Measurements from ENCODE around the gene STARD3.

The STARD3 gene

GRCh38 chr17:39673335-39674081, 36.6 kb downstream of the STARD3 start:
- no peak for DNase-seq

- DNase-seq, result no peak
Measured at GRCh38 chr17:39674179-39674578, 37.2 kb downstream of the STARD3 start.

DNA sequence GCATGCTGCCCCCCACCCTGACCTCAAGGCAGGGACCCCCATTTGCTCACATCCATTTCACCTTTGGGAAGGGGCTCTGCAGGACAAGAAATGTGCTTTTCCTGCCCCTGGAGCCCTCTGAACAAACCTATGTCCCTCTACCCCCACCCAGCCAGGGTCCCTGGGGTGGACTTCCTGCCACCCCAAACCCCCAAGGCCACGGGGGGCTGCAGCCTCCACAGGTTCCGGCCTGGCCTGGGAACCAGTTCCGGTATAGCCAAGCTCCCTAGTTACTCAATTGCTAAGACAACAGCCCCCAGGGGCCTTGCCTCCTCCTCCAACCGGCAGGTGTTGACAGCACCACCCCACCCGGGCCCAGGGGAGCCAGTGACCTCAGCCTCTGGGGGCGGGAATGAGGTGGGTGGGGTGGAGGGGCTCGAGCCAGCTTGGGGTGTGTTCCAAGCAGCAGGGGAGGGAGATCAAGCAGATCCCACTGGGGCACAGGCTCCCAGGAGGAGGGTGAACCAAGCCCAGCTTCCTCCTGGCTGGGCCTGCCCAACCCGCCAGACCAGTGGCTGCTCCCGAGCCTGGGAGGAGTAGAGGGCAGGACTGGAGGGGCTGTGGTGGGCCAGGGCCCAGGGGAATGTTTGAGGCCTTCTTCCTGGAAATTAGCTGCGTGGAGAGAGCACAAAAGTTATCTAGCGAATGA, 37.9 kb downstream of the STARD3 start:
- peak; percentile 86 for DNase-seq

DNA sequence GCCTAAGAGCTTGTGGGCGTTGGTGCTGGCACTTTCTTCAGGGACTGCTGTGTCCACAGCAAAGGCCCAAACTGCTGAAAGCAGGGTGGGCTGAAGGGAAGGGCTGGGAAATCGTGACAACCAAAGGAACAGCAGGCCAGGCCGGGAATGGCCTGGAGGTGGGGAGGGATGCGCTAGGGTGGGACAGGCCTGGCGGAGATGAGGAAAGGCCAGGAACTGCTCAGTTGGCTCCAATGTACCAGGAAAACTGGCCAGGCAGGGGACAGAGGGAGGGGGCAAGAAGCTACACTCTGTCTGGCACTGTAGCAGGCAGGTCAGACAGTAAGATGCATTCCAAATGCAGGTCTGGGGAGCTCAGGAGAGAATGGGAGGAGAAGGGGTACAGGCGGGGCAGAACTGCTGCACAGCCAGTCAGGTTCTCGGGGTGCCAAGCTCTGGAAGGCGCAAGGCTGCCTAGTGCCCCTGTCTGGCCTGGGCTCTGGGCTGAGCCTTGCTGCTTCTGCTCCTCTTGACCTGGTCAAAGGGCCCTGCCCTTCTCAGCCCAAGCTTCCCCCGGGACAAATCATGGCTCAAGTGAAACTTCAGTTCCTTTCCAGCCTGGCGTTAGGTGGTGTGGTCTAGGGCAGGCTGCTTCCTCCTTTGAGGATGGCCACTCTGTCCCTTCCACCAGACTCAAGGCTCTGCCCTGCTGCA, 38.6 kb downstream of the STARD3 start:
- DNase-seq, result no peak

- DNase-seq, result peak; percentile 84
Measured at GRCh38 chr17:39676198-39676819, 39.4 kb downstream of the STARD3 start.

DNA sequence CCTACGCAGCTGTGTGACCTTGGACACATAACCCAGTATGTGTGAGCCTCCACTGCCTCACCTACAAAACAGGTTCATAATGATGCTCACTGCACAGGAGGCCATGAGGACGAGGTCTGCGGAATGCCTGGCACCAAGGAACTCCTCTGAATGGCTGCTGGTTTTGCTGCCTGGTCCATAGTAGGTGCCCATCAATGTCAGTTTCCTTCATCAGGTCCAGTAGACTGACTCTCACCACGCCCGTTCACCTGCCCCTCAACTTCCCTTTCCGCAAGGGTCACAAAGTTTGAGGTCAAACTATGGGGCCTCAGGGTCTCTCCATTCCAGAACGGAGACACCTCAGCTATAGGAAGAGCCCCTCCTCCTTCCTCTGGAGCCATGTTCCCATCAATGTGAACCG, 40.1 kb downstream of the STARD3 start:
- DNase-seq, result no peak

DNA sequence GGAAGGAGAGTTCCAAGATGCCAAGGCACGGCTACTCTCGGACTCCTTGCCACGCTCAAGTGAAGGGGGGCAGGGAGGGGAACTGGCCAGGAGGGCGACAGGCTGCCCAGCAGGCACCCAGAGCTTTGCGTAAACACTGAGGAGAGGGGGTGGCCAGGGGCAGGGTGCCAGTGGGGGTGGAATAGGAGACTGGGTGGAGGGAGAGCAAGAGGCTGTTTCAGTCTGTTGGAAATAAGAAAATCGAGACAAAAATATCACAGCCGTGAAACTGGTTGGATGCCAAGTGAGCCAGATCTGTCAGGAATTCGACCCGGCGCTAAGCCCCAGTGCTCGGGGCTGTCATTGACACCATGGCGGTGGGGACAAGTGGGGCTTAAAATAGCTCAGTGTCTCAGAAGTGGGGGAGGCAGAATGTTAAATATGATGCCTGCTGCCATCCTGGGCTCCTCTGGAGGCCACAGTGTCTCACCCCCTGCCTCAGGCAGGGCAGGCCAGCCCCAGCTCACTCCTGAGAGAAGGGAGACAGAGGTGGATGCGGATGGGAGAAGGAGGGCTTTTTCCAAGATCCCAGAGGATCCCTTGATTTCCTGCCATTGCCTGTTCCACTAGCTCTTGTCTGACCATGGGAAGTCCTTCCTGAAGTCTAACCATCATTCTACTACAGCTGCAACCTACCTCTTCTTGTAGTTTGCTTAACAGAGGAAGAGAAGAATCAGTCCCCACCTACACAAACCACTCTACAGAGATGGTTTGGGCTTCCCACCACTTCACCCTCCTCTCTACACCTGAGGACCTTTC, 40.8 kb downstream of the STARD3 start:
- peak; percentile 50 for DNase-seq

GRCh38 chr17:39678340-39679116, 41.6 kb downstream of the STARD3 start:
- DNase-seq, result no peak

- no peak for DNase-seq
Measured at GRCh38 chr17:39679521-39680192, 42.7 kb downstream of the STARD3 start.

- DNase-seq, result no peak
Measured at GRCh38 chr17:39683295-39683939, 46.5 kb downstream of the STARD3 start.

GRCh38 chr17:39684369-39685192, 47.6 kb downstream of the STARD3 start:
- DNase-seq, result no peak

GRCh38 chr17:39687101-39687545, 50.2 kb downstream of the STARD3 start:
- no peak for DNase-seq

DNA sequence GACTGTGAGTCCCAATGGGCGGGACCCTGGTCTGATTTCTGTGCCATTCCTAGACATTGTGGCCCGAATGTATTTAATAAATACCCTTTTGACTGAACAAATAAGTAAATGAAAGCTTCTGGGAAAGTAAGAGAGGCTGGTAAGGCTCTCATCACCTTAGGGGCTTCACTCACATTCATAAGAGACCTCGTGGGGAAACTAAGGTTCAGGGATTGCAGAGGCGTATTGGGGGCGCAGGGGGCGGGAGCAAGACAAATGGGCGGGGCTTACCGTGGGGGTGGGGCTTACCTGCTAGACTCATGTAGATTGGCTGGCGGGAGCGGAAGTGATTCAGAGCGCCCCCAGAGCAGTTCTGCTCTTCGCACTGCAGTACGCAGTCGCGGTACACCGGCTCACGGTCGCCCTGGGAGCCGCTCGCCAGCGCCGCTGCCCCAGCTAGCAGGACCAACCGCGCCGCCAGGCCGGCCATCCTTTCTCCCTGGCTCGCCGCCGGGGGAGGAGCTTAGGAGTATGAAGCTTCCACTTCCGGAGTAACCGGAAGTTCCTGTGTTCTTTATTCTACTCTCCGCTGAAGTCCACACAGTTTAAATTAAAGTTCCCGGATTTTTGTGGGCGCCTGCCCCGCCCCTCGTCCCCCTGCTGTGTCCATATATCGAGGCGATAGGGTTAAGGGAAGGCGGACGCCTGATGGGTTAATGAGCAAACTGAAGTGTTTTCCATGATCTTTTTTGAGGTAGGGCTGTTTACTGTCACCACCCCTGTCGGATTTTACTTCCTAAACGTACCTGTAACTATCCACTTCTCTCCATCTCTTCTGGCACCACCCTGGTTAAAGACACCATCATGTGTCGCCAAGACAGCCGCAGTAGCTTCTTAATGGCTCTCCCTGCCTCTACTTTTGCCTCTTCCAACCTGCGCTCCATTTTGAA, 50.9 kb downstream of the STARD3 start, which contains the start of gene PGAP3:
Gene PGAP3, minus strand, starts transcription at position 512 of the 929 bp plus-strand sequence. Its CDS starts 43 bp downstream, at position 469.
- peak; percentile 97 for DNase-seq

DNA sequence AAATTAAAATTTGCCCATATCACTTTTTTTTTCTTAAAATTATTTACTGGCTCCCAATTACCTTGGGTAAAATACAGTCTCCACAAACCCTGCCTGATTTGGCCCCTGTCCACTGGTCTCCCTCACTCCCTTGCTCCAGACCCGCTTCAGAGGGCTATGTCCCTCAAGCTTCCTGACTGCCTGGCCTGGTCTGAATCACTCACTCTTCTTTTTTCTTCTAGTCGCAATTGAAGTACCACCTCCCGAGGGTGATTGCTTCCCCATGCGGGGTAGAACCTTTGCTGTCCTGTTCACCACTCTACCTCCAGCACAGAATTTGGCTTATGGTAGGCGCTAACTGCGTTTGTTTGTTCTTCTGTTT, 51.5 kb downstream of the STARD3 start:
- DNase-seq, result peak; percentile 15

DNA sequence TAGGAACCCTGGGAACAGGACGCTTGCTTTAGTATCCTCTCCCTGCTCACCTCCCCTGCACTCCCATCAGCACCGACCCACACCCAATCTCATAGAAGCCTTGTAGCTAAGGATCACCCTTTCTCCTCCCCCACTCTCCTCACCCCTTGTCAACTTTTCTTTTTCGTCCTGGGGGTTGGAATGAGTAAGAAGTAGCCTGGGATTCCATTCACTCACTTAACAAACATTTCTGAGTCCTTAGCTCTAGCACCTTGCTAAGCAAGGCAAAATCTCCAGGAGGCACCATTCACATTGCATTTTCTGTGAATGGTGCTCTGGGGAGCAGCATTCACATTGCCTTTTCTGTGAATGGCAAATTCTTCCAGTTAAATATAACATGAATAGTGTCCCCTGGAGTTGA, 52.0 kb downstream of the STARD3 start:
- DNase-seq, result no peak

GRCh38 chr17:39694593-39694992, 57.6 kb downstream of the STARD3 start:
- DNase-seq, result no peak

DNA sequence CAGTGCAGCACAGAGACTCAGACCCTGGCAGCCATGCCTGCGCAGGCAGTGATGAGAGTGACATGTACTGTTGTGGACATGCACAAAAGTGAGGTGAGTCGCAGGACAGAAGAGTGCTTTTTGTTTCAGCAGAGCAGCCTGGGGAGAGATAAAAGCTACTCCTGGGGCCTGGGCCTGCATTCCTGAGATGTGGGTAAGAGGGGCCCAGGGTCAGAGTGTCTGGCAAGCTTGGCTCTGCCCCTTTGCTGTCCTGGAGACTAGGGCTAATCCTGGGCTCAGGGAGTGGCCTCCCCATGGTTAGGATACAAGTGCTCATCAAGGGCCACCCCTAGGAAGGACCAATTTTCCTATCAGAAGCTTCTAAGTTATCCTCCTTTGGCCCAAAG, 58.1 kb downstream of the STARD3 start:
- no peak for DNase-seq

DNA sequence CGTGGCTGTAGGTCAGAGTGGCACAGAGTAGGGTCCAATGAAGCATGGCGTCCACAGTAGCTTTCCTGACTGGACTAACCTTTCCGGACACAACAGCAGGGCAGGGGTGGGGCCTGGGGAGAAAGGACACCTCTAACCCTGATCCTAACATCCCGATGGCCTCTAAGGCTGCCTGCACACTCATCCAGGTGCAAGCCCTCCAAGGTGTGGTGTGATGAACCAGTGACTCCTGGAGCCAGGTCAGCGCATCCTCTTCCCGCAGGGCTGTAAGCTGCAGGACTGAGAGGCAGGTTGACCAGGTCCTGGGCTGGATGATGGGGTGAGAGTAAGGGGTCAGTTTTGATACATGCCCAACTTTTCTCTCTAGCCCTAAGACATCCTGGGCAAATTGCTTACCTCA, 59.8 kb downstream of the STARD3 start:
- DNase-seq, result no peak
